HK-2 (cell line): Measurements from ENCODE around the gene PRKCQ.

Source experiments
- DNase-seq: peaks from one replicate; pipeline ENCODE4 v3.0.0-alpha.2; 2018; ENCODE audit not compliant: unreplicated experiment

PRKCQ gene

GRCh38 chr10:6522230-6522629 lies 57.8 kb downstream of the PRKCQ start:
- no peak for DNase-seq

- DNase-seq: no peak
Observed at GRCh38 chr10:6520138-6520537, 59.9 kb downstream of the PRKCQ start.

- DNase-seq: no peak
Observed at GRCh38 chr10:6518791-6519429, 61.2 kb downstream of the PRKCQ start.

GRCh38 chr10:6516929-6517284 lies 63.2 kb downstream of the PRKCQ start:
- no peak for DNase-seq

- no peak for DNase-seq
Observed at GRCh38 chr10:6516281-6516928, 63.7 kb downstream of the PRKCQ start.

- DNase-seq: no peak
Observed at GRCh38 chr10:6514844-6515780, 65.0 kb downstream of the PRKCQ start.

GRCh38 chr10:6514180-6514579 lies 65.9 kb downstream of the PRKCQ start:
- DNase-seq: no peak

GRCh38 chr10:6513476-6513875 lies 66.6 kb downstream of the PRKCQ start:
- DNase-seq: no peak

- no peak for DNase-seq
Observed at GRCh38 chr10:6512182-6512581, 67.9 kb downstream of the PRKCQ start.

GRCh38 chr10:6511347-6511746 lies 68.7 kb downstream of the PRKCQ start:
- no peak for DNase-seq

- DNase-seq: no peak
Observed at GRCh38 chr10:6507311-6507710, 72.8 kb downstream of the PRKCQ start.

GRCh38 chr10:6505300-6505699 lies 74.8 kb downstream of the PRKCQ start:
- no peak for DNase-seq

GRCh38 chr10:6504296-6504695 lies 75.8 kb downstream of the PRKCQ start:
- DNase-seq: no peak

GRCh38 chr10:6503171-6503570 lies 76.9 kb downstream of the PRKCQ start:
- no peak for DNase-seq

GRCh38 chr10:6501931-6502330 lies 78.1 kb downstream of the PRKCQ start:
- DNase-seq: no peak

- no peak for DNase-seq
Observed at GRCh38 chr10:6499974-6500373, 80.1 kb downstream of the PRKCQ start.

- no peak for DNase-seq
Observed at GRCh38 chr10:6498771-6499170, 81.3 kb downstream of the PRKCQ start.

- DNase-seq: no peak
Observed at GRCh38 chr10:6497620-6498019, 82.5 kb downstream of the PRKCQ start.

- no peak for DNase-seq
Observed at GRCh38 chr10:6494936-6495592, 85.0 kb downstream of the PRKCQ start.

GRCh38 chr10:6494442-6494819 lies 85.6 kb downstream of the PRKCQ start:
- DNase-seq: no peak

GRCh38 chr10:6493521-6494441 lies 86.3 kb downstream of the PRKCQ start:
- DNase-seq: no peak
